CD1c-positive myeloid dendritic cell (primary cell): ENCODE data around the gene GLIPR1L1.
A peak's percentile ranks its signal among the peaks of the same experiment; 100 is the strongest.

ENCODE experiments used
- DNase-seq: peaks from one replicate; pipeline ENCODE4 v3.0.0-alpha.2; 2016; ENCODE audit errors: extremely low spot score

Gene GLIPR1L1

GRCh38 chr12:75350413-75350812 is 15.9 kb downstream of the GLIPR1L1 start:
- DNase-seq, result no peak

DNA sequence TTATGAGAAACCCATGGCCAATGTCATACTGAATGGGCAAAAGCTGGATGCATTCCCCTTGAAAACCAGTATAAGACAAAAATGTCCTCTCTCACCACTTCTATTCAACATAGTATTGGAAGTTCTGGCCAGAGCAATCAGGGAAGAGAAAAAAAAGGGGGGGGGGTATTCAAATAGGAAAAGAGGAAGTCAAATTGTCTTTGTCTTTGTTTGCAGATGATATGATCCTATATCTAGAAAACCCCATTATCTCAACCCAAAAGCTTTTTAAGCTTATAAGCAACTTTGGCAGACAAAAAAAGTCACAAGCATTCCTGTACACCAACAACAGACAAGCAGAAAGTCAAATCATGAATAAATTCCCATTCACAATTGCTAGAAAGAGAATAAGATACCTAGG is 19.5 kb downstream of the GLIPR1L1 start:
- DNase-seq, result no peak

GRCh38 chr12:75360920-75361319 is 26.4 kb downstream of the GLIPR1L1 start:
- DNase-seq, result no peak

- DNase-seq, result no peak
Observed at GRCh38 chr12:75361408-75361807, 26.9 kb downstream of the GLIPR1L1 start.

DNA sequence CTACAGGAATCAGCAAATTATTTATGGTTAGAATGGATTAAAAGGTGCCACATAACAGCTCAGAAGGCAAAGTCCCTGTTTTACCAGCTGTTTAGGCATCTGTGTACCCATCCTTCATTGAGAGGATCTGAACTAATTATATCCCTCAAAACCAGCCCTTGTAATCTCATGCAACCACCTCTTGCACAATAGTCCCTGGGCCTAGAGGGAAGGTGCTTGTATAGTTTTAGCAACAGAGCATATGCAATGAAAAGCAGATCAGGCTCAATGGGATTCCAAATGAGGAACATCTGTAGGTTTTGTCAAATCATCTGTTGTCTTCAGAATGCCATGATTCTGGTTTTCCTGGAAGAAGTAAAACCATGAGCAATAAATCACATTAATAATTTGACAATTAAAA is 30.4 kb downstream of the GLIPR1L1 start:
- peak; percentile 9 for DNase-seq

DNA sequence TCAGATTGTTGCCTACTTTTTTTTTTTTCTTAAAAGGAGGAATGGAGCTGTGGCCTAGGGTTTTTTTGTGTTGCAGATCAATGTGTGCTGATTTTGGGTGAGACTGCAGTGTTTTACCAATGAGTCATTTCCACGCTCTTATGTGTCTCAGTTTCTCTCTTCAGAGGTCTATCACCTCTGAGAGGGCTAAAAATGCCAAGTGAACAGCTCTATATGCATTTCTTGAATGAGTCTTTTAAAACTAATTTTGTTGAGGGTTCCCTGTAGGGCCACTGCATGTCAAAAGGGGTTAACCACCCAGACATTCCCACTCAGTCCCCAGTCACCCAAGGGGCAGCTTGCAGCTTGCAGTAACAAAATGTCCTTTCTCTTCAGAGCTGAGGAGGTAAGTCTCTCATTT is 32.2 kb downstream of the GLIPR1L1 start:
- DNase-seq, result no peak

GRCh38 chr12:75374971-75375370 is 40.5 kb downstream of the GLIPR1L1 start:
- DNase-seq, result no peak

DNA sequence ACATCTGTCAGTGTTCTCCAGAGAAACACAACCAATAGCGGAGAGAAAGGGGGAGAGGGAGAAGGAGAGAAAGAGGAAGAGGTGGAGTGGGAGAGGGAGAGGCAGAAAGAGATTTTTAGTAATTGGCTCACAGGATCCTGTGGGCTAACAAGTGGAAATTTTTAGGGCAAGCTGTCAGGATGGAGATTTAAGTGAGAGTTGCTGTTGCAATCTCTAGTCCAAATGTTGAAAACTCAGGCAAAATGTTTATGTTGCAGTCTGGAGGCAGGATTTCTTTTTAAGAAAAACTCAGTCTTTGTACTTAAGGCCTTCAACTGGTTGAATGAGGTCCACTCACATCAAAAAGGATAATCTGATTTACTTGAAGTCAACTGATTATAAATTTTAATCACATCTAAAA is 43.9 kb downstream of the GLIPR1L1 start:
- no peak for DNase-seq

DNA sequence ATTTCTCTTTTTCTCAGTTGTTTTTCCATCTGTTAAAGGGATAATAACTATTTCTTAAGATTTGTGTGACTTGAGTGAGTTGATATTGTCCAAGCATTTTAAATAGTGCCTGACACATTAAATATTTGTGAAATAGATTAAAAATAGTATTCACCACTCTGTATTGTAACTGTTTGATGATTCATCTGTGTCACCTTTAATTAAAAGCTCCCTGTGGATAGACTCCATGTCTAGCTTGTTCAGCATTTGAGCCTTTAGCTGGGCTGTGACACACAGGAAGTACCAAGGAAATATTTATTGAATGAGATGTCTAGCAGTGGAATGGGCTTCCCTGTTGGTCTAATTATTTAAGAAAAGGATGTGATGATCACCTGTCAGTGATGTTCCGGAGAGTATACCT is 54.6 kb downstream of the GLIPR1L1 start:
- no peak for DNase-seq

DNA sequence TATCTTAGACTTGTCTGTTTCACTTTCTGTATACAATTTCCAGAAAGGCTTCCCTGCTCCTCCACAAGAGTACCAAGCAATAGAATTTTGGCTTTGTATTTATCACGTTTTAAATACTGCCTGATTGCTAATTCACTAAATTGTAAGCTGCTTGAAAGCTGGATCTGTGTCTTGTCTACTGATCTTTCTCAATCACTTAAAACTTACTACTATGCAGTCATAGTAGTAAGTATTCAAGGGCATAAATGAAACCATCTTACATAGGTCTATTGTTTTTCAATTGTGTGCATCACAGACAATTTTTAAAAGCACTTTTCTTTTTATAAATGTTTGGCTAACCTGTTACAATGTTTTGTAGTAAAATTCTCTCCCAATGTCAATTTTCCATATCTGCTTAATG is 55.2 kb downstream of the GLIPR1L1 start:
- no peak for DNase-seq

GRCh38 chr12:75390156-75390898 is 55.9 kb downstream of the GLIPR1L1 start:
- no peak for DNase-seq

GRCh38 chr12:75390899-75391538 is 56.5 kb downstream of the GLIPR1L1 start, which contains the start of gene GLIPR1L2:
TSS of gene GLIPR1L2 (plus strand) at chr12:75391089. CDS start at chr12:75391117, 28 bp downstream.
- peak; percentile 96 for DNase-seq

- DNase-seq, result no peak
Observed at GRCh38 chr12:75404231-75404630, 69.8 kb downstream of the GLIPR1L1 start.

DNA sequence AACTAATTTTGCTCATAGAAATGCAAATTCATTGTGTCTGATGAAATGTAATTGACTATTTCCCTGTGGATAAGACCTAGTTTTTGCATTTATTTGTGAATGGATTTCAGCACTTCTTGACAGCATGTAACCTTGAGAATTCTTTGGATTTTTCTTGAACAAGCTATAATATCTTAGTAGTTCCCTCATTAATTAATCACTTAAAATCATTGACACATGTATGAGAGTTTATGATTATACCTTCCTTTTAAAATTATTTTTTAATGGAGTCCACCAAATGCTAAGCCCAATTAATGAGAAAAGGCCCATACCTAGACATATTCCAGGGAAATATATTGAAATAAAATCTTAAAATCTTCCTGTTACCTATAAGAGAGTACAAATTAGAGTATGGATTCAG is 73.2 kb downstream of the GLIPR1L1 start:
- DNase-seq, result no peak

DNA sequence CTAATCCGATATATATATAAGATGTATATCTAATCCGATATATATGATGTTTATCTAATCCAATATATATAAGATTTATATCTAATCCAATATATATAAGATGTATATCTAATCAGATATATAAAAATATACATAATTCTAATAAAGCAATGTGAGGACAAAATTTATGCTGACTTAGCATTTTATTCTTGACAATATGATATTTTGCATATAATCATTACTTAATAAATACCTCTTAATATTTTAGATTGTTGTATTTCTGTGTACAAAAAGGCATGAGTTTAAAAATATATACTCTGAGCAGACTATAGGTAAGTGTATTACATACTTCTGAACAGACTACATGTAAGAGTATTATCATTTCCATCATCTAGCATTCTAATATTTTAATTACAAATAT is 75.4 kb downstream of the GLIPR1L1 start:
- no peak for DNase-seq

GRCh38 chr12:75414671-75415070 is 80.2 kb downstream of the GLIPR1L1 start:
- no peak for DNase-seq

DNA sequence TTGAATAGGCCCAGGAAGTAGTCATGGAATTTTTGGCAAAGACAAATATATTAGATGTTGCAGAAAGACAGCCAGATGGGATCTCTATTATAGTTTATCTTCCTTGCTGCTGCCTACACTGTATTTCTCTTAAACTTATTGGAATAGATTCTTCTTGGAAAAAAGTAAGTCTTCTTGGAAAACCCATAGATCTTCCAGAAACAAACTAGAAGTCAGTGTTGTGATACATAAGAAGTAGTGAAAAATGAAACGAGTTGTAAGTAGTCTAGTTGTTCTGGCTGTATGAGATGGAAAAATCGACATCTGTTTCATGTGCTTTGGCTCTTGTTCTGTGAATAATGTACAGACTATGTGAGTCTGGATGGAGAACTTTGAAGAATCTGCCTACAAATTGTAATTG is 85.4 kb downstream of the GLIPR1L1 start:
- DNase-seq, result no peak
